NCI-H187 treated with DMSO at 0.1 percent for 48 hours (cell line): ENCODE results near the gene ATP5PF.
"Not testable (repeated sequence)": the region's sequence is repeated elsewhere in the genome, so short reads cannot be mapped to it uniquely, and the experiment has no call there.

Source experiments
- DNase-seq: peaks from one replicate; lab custom pipeline; 2025; lab: John Stamatoyannopoulos, UW

Gene ATP5PF

GRCh38 chr21:25734904-25735645 lies at the start of gene ATP5PF, which contains the start of gene GABPA:
TSS of gene ATP5PF (minus strand) at chr21:25734904. CDS start at chr21:25729794, 5,110 bp downstream.
TSS of gene GABPA (plus strand) at chr21:25734972. CDS start at chr21:25741599, 6,627 bp downstream.
- peak; percentile 90 for DNase-seq

DNA sequence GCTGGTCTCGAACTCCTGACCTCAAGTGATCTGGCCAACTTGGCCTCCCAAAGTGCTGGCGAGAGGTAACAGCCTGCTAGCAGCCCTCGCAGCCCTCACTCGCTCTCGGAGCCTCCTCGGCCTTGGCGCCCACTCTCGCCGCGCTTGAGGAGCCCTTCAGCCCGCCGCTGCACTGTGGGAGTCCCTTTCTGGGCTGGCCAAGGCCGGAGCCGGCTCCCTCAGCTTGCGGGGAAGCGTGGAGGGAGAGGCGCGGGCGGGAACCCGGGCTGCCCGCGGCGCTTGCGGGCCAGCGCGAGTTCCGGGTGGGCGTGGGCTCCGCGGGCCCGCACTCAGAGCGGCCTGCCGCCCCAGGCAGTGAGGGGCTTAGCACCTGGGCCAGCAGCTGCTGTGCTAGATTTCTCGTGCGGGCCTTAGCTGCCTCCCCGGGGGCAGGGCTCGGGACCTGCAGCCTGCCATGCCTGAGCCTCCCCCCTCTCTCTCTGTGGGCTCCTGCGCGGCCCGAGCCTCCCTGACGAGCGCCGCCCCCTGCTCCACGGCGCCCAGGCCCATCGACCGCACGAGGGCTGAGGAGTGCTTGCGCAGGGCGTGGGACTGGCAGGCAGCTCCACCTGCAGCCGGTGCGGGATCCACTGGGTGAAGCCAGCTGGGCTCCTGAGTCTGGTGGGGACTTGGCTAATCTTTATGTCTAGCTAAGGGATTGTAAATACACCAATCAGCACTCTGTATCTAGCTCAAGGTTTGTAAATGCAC lies 43.6 kb upstream of the ATP5PF start:
- not testable (repeated sequence) for DNase-seq

- no peak for DNase-seq
These were observed 41.7 kb upstream of the ATP5PF start for GRCh38 chr21:25776440-25776839.

GRCh38 chr21:25772686-25773085 lies 38.0 kb upstream of the ATP5PF start:
- DNase-seq: no peak

DNA sequence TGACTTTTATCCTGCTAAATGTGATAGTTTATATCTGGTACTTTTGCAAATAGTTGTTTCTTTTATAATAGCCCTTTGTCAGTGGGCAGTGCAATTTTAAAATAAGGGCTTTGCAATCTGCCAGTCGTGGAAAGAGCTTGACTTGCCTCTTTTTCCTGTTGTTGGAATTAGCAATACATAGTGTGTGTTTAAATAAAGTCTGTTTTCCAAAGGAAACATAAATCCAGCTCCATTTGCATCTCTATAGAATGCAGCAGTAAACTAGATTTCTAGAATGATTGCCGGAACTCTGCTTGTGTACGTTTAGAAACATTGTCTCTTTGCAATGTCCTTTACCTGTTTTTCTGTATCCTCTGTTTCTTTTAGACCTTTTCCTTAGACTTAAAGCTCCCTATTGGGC lies 33.2 kb upstream of the ATP5PF start:
- no peak for DNase-seq

GRCh38 chr21:25764065-25764464 lies 29.4 kb upstream of the ATP5PF start:
- no peak for DNase-seq

GRCh38 chr21:25760677-25761076 lies 26.0 kb upstream of the ATP5PF start:
- DNase-seq: no peak

DNA sequence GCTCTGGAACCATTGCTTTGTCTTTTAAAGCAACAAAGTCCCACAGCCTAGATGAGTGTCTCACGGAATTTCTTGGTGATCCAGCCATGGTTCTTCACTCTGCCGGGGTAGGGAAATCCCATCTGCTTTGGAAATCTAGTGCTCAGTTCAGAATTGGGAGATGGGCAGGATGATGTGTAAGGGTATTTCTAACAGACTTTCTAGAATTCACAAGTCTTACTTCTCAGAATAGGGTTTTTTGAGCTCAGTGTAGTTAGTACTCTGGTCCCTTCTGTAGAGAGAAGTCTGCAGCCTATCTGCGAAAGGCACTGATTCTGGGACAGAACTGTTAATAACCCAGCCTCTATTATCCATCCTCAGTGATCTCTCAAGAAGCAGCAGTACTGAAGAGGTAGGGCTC lies 25.4 kb upstream of the ATP5PF start:
- DNase-seq: no peak

DNA sequence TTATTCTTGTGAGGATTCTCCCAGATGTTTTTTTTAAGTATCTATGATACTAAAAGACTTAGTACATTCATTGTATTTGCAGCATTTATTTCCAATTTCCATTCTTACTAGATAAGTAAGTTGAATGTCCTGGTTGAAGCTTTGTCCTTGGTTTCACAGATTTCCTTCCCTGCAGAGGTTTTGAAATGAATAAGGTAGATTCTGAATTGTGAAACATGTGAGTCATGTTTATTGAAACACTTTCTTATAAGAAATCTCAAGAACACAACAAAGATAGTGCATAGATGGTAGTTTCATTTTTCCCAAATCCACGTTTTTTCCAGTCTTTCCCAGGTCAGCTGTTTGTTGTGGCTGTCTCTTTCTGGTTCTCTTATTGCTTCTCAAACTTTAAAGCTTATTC lies 24.9 kb upstream of the ATP5PF start:
- DNase-seq: no peak

GRCh38 chr21:25757531-25757930 lies 22.8 kb upstream of the ATP5PF start:
- DNase-seq: no peak

DNA sequence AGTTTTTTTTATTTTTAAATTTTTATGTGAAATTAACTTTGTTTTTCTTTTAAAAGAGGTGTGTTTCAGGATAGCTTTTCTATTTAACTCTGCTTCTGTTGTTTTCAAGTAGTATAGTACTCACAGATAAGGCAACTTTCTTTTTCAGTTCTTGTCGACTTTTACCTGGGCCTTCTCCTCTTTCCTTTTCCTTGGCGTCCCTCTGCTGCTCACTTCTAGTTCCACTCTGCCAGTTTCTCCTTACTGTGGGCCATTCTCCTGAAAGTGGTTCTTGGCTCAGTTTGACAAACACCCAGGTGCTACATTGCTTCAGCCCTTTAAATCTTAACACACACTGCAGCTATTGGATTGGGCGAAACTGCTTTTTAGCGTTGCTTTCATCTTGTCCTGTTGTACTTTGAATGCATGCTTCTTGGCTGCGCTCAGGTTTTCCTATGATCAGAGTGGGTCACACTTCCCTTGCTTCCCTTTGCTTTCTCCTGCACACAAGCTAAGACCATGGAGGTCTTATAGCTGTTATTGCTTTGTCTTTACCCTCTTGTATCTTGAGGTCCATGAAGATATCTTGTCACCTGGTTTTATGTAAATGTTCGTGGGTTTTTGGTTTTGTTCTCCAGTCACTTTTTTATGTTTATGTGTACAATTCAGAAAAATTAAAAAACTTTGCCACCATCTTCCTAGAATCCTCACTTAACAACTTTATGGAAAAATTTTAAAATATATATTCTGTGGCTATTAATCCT lies 21.7 kb upstream of the ATP5PF start:
- DNase-seq: no peak

- DNase-seq: no peak
These were observed 17.7 kb upstream of the ATP5PF start for GRCh38 chr21:25752416-25752815.

DNA sequence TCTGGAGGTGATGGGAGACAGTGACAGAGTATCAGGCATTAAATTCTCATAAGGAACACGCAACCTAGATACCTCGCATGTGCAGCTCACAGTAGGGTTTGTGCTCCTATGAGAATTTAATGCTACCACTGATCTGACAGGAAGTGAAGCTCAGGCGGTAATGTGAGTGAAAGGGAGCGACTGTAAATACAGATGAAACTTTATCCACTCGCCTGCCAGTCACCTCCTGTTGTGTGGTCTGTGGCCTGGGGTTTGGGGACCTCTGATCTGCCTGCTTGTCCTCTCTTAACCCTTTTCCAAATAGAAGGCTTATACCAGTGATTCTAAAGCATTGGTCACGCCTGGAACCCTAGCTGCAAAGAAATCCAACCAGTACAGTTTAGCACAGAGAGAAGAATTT lies 15.4 kb upstream of the ATP5PF start:
- DNase-seq: no peak

DNA sequence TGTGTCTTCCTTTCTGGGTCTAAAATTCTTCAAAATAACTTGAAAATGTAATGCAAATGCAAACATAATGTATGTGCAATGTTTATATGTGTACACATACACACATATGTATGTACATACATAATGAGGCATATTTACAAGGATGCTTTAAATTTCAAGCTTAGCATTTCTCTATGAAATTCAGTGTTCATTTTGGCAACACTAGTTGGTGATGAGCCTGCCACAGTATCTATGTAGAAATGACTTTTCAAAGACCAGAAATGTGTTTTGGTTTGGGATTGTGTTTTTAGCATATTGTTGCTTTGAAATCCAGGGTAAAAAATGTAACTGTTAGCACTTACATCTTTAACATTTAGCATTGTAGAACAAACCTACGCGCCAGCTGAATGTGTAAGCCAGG lies 10.2 kb upstream of the ATP5PF start:
- DNase-seq: no peak

DNA sequence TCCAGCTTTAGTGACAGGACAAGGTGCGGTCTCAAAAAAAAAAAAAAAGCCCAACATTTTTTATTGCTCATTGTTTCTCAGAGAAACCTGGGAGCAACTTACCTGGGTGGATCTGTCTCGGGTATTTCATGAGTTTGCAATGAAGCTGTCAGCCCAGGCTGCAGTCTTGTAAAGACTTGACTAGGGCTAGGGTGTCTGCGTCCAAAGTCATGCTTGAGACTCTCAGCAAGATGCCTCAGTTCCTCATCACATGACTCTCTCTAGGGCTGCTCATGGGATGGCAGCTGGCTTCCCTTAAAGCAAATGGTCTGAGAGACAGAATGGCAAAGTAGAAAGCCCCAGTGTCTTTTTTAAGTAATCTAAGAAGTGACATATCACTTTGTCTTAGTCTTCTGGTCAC lies 8.2 kb upstream of the ATP5PF start:
- no peak for DNase-seq

DNA sequence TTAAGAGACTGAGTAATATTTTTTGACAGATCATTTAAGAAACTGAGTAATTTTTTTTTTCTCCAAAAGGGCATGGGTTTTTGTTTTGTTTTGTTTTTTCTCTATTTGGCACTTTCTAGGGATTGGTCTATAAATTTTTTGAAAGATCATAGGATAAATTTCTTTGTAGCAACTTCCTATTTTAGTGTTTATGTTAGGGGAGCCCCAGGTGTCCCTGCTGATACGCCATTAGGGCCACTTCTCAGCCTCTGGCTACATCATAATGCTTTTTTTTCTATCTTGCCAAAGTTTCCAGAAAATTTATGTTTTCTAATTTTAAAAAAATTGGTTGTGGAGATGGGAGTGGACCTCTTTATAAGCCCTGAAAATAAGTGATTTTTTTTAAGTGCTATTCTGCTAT lies 2.7 kb upstream of the ATP5PF start:
- DNase-seq: no peak

DNA sequence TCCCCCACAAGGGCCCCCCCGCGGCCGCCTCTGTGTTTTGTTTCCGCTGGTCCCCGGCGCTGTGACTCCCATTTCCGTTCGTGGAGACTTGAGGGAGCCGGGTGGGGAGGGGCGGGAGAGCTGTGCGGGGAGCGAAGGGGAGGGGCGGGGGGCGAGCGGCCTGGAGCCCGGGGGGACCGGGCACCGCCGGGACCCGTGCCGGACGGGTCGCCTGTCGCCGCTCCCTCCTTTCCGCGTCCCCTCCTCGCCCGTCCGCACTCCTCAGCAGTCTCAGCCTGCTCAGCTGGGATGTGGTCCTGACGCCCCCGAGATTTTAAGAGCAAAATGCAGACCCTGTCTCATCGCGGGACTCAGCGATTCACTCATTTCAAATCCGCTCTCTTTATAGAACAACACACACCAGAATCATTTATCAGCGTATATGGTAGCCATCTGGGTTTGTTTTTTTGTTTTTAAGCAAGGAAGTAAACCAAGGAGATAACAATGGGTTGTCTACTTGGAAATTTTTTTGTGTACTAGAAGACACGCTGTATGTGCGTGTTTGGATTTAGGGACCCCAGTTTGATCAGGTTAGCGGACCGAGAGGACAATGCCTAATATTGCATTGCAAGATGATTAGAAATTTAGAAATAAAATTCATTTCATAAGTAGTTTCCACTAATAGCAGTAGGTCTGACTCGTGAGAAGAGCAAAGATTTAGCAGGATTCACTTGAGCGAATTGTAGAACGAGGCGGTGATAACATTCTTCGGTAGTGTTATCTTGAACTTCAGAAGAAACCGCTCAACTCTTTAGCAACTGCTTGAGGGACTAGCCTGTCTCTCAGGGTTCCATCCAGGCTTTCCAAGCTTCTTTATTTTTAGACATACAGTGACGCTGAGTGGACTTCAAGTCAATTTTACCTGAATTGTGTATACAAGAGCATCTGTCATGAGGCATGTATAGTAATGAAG lies 1.2 kb upstream of the ATP5PF start:
- peak; percentile 33 for DNase-seq

DNA sequence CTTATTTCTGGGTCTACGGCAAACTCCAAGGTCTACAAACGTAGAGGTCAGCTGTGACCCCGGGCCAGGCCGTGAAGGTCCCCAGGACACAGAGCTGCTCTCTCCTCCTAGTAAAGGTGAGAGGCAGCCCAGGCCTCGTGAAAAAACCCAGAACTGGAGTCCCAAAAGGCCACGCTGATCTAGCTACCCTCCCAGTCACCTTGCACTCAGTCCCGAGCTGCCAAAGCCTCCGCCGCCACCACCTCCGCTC lies 125 bp downstream of the ATP5PF start:
- no peak for DNase-seq

DNA sequence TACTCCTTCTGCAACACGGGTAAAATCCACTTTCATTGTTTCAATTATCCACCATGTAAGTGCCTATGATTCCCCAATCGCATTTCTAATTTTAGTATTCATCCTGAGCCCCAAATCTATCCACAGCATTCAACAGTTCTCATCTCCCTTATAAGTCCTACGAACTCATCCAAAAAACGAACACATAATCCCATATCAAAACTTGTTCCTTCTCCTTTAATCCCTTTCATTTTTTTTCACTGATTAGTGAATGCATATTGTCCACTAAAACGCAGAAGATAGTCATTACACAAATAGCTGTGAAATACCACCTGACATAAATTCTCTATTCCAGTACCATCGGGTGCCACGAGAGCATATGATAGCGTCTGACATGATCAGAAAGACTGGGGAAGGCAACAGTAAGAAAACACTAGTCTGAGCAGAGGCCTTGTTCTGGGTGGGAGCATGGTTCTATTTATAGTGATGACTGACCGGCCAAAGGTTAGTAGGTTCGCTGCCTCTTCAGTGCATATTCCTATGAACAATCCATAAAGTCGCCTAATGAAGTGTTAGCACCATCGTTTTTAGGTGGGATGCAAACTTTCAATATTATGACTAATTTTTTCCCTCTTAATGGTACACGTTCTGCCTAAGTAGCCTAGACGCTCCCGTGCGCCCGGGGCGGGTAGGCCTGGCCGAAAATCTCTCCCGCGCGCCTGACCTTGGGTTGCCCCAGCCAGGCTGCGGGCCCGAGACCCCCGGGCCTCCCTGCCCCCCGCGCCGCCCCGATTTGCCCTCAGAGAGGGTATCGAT lies 648 bp downstream of the ATP5PF start:
- DNase-seq: no peak

DNA sequence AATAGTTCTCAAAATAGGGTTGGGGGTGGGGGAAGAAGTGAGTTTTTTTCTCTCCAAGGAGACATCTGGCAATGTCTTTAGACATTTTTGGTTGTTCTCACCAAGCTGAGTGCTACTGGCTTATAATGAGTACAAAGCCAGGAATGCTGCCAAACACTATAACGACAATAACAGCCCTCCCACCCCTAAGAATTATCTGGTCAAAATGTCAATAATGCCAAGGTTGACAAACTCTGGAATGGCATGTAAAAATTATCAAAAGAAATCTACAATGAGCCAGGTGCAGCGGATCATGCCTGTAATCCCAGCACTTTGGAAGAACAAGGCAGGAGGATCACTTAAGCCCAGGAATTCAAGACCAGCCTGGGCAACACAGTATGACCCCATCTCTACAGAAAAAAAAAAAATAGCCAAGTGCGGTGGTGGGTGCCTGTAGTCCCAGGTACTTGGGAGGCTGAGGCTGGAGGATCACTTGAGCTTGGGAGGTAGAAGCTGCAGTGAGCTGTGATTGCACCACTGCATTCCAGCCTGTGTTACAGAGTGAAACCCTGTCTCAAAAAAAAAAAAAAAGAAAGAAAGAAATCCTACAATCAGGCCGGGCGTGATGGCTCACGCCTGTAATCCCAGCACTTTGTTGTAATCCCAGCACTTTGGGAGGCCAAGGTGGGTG lies 2.5 kb downstream of the ATP5PF start:
- no peak for DNase-seq

- DNase-seq: no peak
These were observed 12.1 kb downstream of the ATP5PF start for GRCh38 chr21:25722631-25723030.
